Gastroesophageal sphincter (tissue), 4 donors: Measurements from ENCODE around the gene TMEM200A. TPM values are rescaled to one million over a fixed set of nuclear protein-coding genes. Genes with fewer than 3 reads are reported as not detected.

Experiments used
- ATAC-seq: fragments of 150-250 bp; one replicate; pipeline ENCODE4 v1.9.1; 2016; ENCODE audit warnings: mild to moderate bottlenecking, moderate library complexity
- H3K27ac ChIP-seq, 4 donors: fragments of 200-600 bp; sonication (generic) in 3 of 4; 1 replicate in 3 of 4; 2 replicates in 1 of 4; pipeline ENCODE4 v1.5.1; 2016 to 2019
- H3K27me3 ChIP-seq: fragments of 200-600 bp; sonication (generic); one replicate; pipeline ENCODE4 v1.5.1; 2019
- H3K36me3 ChIP-seq, 2 donors: fragments of 200-600 bp; sonication (generic); one replicate each; pipeline ENCODE4 v1.5.1; 2019; ENCODE audit warnings: control low read depth in 1 of 2
- H3K4me1 ChIP-seq, 3 donors: fragments of 200-600 bp; sonication (generic); 1 replicate in 2 of 3; 2 replicates in 1 of 3; pipeline ENCODE4 v1.5.1; 2016 to 2019; ENCODE audit warnings: control low read depth in 2 of 3
- H3K4me3 ChIP-seq, 2 donors: fragments of 200-600 bp; sonication (generic); one replicate each; pipeline ENCODE4 v1.5.1; 2019; ENCODE audit warnings: mild to moderate bottlenecking in 1 of 2, moderate library complexity in 1 of 2
- H3K9me3 ChIP-seq, 3 donors: fragments of 200-600 bp; sonication (generic); one replicate each; pipeline ENCODE4 v1.5.1; 2017 to 2019; ENCODE audit warnings: control low read depth in 2 of 3
- EP300 ChIP-seq: sonication (generic); formaldehyde crosslinking; IDR thresholded peaks from one replicate; pipeline ENCODE4 v1.6.1; 2017; ENCODE audit warnings: antibody characterized with exemption, mild to moderate bottlenecking
- POLR2A ChIP-seq, 2 donors: fragments of 450-650 bp; IDR thresholded peaks; one replicate each; pipeline ENCODE4 v1.6.1; 2017; ENCODE audit warnings: antibody characterized with exemption in 2 of 2, mild to moderate bottlenecking in 2 of 2, moderate library complexity in 1 of 2
- POLR2AphosphoS5 ChIP-seq: sonication (generic); formaldehyde crosslinking; IDR thresholded peaks from one replicate; pipeline ENCODE4 v1.6.1; 2017; ENCODE audit warnings: antibody characterized with exemption
- WGBS, 2 donors: methylation state at CpG; one replicate each; pipeline ENCODE4 v1.1.5; 2018; ENCODE audit warnings: low coverage in 1 of 2; 5-methylcytosine and 5-hydroxymethylcytosine counted together
- total RNA-seq, 4 donors: library from RNA; depleted of rRNA; stranded (reverse); fragments of >200 nt; gene quantifications; one replicate each; pipeline ENCODE4 v1.1.0, GENCODE V29; 2016
- TF ChIP-seq, protein P1 (sequence below), 4 experiments: fragments of 200-600 bp in 2 of 4; fragments of 450-650 bp in 2 of 4; sonication (generic) in 1 of 4; IDR thresholded peaks; one replicate each; pipeline ENCODE4 v1.5.1; 2017 to 2019; ENCODE audit warnings: antibody characterized with exemption in 4 of 4, mild to moderate bottlenecking in 2 of 4, moderate library complexity in 2 of 4

The TMEM200A gene
- total RNA-seq = 1 to 10 TPM in 2 of 4 donors, under 1 TPM in 2; 0.46 to 1.3 (median 0.87) TPM

GRCh38 chr6:130365166-130366106 is at the start of gene TMEM200A:
TMEM200A (plus strand) TSS chr6:130366017; CDS start chr6:130440423, 74,406 bp downstream.
- Histone ChIP-seq H3K4me1 (peaks cover 0 to 17% (median 10%) of the 10 kb centered on the region in 3 donors), H3K9me3 (no peaks in the 10 kb centered on the region), H3K4me3 (peak within 1 kb of the TSS; percentile 41 to 63), H3K36me3 (no peaks in the 10 kb centered on the region), H3K27me3 (peaks cover 47% of the 10 kb centered on the region), H3K27ac (peak within 1 kb of the TSS in 2 of 4 donors; percentile 33 to 54)
- ATAC-seq = peak; percentile 46
- TF ChIP-seq EP300 = no peak
- TF ChIP-seq, protein P1, sequence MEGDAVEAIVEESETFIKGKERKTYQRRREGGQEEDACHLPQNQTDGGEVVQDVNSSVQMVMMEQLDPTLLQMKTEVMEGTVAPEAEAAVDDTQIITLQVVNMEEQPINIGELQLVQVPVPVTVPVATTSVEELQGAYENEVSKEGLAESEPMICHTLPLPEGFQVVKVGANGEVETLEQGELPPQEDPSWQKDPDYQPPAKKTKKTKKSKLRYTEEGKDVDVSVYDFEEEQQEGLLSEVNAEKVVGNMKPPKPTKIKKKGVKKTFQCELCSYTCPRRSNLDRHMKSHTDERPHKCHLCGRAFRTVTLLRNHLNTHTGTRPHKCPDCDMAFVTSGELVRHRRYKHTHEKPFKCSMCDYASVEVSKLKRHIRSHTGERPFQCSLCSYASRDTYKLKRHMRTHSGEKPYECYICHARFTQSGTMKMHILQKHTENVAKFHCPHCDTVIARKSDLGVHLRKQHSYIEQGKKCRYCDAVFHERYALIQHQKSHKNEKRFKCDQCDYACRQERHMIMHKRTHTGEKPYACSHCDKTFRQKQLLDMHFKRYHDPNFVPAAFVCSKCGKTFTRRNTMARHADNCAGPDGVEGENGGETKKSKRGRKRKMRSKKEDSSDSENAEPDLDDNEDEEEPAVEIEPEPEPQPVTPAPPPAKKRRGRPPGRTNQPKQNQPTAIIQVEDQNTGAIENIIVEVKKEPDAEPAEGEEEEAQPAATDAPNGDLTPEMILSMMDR (IDR thresholded peaks at IDR 0.05) = peak in 3 of 4 experiments; percentile 18 to 59 (median 53)
- 0 to 9% methylated on average over 1 to 7 of the region's 84 CpGs for WGBS, 2 donors

GRCh38 chr6:130320908-130321307 is 44.9 kb upstream of the TMEM200A start:
- Histone ChIP-seq H3K4me3 (no peak overlapping the region), H3K27ac (no peak overlapping the region), H3K36me3 (no peaks in the 10 kb centered on the region), H3K9me3 (no peaks in the 10 kb centered on the region), H3K27me3 (no peaks in the 10 kb centered on the region), H3K4me1 (no peaks in the 10 kb centered on the region)
- ATAC-seq = no peak
- WGBS, 2 donors = 57 to 77% methylated on average over 1 to 2 of the region's 2 CpGs
- TF ChIP-seq POLR2AphosphoS5 = no peak
- no peak for TF ChIP-seq EP300
- TF ChIP-seq POLR2A (IDR thresholded peaks at IDR 0.05) = no peak
- TF ChIP-seq, protein P1 (IDR thresholded peaks at IDR 0.05) = no peak

- 8 to 17% methylated on average over 3 of the region's 3 CpGs for WGBS, 2 donors
- Histone ChIP-seq H3K4me1 (no peaks in the 10 kb centered on the region), H3K27ac (no peak overlapping the region), H3K9me3 (no peaks in the 10 kb centered on the region), H3K36me3 (no peaks in the 10 kb centered on the region), H3K27me3 (no peaks in the 10 kb centered on the region), H3K4me3 (no peak overlapping the region)
- TF ChIP-seq, protein P1 (IDR thresholded peaks at IDR 0.05) = peak; percentile 57 to 80 (median 60)
- TF ChIP-seq EP300 = no peak
- no peak for ATAC-seq
These were observed 43.0 kb upstream of the TMEM200A start for GRCh38 chr6:130322673-130323268.

GRCh38 chr6:130324657-130325056 is 41.2 kb upstream of the TMEM200A start:
- 40 to 43% methylated on average over 3 to 4 of the region's 4 CpGs for whole genome bisulfite sequencing, 2 donors
- ATAC-seq = no peak

GRCh38 chr6:130326496-130326895 is 39.3 kb upstream of the TMEM200A start:
- no peak overlapping the region for H3K4me3 ChIP-seq
- TF ChIP-seq, protein P1 (IDR thresholded peaks at IDR 0.05) = no peak
- TF ChIP-seq POLR2A (IDR thresholded peaks at IDR 0.05) = no peak
- no peak for TF ChIP-seq POLR2AphosphoS5
- TF ChIP-seq EP300 = no peak
- no peak overlapping the region for H3K27ac ChIP-seq
- no peaks in the 10 kb centered on the region for H3K27me3 ChIP-seq
- H3K36me3 ChIP-seq = no peaks in the 10 kb centered on the region
- no peaks in the 10 kb centered on the region for H3K4me1 ChIP-seq
- H3K9me3 ChIP-seq = no peaks in the 10 kb centered on the region
- WGBS, 2 donors = 79% methylated on average over 2 of the region's 3 CpGs
- no peak for ATAC-seq

More at GRCh38 chr6:130324657-130325056, 41.2 kb upstream of the TMEM200A start:
- TF ChIP-seq POLR2AphosphoS5 = no peak
- Histone ChIP-seq H3K9me3 (no peaks in the 10 kb centered on the region), H3K4me3 (no peak overlapping the region), H3K27ac (no peak overlapping the region), H3K27me3 (no peaks in the 10 kb centered on the region), H3K4me1 (no peaks in the 10 kb centered on the region), H3K36me3 (no peaks in the 10 kb centered on the region)
